ENCODE results near the gene FILIP1L.
A peak's percentile ranks its signal among the peaks of the same experiment; 100 is the strongest.
"Not testable (repeated sequence)": the region's sequence is repeated elsewhere in the genome, so short reads cannot be mapped to it uniquely, and the experiment has no call there.

The FILIP1L gene

DNA sequence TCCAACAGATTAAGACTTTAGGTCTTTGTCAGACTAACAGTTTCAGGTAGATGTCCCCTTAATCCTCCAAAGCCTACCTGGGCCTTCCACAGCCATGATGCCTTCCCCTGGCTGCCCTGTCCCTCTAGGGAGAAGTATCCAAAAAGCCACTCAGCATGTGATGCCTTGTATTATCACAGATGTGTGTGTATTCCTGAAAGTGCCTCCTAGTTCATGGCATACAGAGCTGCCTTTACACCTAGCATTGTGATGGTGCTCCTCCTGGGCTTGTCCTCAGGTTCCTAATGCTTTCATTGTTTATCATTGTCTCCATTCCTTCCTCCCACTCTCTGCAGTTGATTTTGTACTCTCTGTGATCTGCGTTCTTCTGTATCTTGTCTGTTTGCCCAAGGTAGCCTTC is 253.1 kb downstream of the FILIP1L start:
- no peak for DNase-seq

DNA sequence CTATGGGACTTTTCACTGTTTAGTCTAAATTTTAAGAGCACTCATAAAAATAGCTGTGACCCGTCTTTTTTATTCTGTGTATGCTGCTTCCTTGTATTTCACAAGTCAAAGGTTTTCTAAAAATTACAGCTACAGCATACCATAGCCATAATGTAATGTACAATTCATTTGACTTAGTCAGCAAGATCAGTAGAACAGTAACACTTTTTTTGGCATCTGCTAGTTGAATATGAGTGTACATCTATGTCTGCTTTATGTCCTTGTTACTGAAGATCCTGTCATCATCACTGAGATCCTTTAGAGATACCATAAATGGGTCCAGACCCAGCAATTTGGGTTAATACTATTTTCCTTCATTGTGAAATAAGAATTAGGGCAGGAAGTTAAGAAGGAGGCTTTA is 254.5 kb downstream of the FILIP1L start:
- DNase-seq, result no peak

DNA sequence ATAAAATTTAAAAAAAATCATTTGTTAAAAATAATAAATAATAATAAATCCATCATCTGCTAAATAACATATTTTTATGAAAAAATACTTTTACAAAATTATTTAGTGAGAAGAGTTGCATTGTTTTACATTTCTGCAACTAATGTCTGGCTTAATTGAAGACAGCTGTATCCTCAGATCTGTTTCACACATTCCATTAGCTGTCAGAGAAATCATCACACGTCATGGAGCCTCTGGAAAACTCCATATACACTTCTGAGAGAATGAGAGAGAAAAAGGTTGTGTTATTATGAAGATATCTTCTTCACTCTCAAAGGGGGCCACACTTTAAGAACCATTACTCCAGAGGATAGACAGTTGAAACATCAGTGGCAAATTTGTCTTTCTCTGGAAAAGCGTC is 255.8 kb downstream of the FILIP1L start:
- DNase-seq, result no peak

DNA sequence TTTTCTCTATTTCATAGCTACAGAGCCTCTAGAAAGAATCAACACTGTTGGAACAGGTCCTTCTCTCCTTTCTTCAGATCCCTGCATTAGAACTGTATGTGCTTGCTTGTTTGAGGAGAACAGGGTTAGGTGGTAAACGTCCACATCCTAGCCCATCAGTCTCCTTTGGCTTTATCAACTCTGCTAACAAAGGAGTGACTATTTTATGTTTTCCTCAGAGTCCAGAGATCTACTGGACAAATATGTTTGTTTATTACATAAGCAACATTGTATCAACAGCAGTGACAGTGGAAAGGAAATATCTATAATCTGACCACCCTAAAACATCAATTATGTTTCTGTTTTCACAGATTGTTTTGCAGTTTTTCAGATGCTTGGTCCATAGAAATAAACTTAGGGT is 257.0 kb downstream of the FILIP1L start:
- DNase-seq, result no peak

DNA sequence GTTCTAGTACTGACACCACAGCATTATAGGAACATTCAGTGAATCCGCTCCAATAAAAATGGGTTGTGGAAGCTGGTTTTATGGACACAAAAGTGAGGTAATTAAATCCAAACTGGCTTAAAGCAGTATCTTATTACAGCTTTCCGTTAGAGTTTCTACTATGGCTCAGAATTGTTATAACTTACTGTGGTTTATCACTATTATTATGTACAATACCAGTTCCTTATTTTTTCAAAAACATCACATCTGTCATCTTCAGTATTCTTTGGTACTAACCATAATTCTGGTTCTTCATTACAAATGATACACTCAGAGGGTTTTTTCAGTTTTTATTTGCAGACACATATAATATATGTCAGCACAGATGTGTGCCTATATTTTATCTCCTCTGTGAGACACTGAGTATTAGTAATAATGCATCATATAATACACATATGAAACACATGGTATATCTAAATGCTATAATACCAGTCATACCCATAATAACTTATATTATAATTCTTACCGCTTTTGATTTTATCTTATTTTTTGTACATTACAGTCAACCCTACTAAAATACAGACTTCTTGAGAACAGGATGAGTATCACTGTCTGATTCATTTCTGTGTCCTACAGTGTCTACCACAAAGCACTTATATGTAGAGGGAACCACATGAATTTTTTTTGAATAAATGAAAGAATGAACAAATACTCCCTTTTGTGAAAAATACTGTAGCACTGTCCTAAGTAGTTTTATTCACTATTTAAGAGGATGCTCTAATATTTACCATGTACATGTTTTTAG is 257.7 kb downstream of the FILIP1L start:
- DNase-seq, result no peak

DNA sequence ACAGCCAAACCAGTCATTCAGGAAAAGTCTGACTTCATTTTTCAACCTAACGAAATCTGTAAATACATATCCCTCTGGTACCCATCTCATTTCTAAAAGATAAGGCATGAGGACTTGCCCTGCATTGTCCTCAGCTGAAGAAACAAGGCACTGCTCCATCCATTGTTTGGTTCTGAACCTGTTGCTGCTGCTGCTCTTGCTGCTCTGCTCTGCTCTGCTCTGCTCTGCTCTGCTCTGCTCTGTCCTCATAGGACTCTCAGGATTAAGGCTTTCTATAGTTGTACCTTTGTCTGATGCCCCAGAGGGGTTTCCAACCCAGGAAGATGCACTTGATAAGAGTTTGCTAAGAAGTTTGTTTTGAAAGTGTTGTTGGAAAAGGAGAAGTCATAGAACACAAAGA is 258.4 kb downstream of the FILIP1L start:
- DNase-seq, result no peak

GRCh38 chr3:99854756-99855298 is 259.5 kb downstream of the FILIP1L start:
- DNase-seq, result no peak

DNA sequence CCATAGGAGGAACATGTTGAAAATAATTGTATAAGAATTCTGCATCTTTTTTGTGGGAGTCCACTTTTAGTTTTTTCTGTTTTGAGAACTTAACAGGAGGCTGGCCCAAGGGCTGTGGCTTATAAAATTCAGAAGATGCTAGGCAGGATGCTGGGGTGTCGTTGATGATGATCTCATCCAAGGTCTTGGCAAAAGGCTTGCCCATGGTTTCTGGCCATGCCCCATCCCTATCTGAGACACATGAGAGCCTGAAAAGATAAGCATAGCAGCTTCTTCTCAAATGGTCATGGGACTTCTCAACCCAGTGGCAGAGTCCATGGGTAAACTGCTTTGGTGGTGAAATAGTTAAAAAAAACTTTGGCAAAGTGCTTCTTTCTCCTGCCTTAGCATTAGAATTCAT is 261.4 kb downstream of the FILIP1L start:
- no peak for DNase-seq

DNA sequence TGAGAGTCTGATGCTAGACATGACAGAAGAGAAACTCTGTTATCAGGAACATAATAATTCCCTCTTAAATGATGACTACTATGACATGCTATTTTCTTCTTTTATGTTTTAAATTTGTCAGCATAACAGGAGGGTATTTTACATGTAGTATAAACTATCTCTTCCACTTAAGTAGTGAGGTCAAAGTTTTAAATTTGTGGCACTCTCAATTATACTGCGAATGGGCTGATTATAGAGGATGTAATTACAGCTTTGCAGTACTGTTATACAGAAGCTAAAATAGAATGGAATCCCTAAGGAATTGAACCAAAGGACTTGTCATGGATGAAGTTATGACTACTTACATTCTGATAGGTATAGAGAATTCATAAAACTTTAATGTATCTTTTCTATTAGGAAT is 262.3 kb downstream of the FILIP1L start:
- DNase-seq, result no peak

GRCh38 chr3:99850608-99851007 is 263.7 kb downstream of the FILIP1L start:
- DNase-seq, result no peak

DNA sequence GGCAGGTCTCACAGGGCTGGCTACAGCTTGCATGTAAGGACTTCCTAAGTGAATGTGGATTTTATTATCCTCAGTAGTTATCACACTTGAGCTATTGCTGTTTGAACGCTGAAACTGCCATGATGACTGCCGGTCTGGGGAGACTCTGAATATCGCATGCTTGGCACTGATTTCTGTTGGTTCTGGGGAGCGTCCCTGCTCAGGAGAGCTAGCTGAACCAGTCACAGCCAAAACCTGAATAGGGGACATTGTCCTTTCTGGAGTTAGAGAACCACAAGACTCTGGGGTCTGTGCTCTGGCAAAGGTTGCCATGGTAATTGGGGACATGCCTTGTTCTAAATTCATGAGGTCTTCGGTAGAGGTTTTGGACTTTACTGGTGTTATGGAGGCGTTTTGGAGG is 265.9 kb downstream of the FILIP1L start:
- DNase-seq, result no peak

- no peak for DNase-seq
Measured at GRCh38 chr3:99846477-99847160, 267.7 kb downstream of the FILIP1L start.

GRCh38 chr3:99845999-99846398 is 268.3 kb downstream of the FILIP1L start:
- no peak for DNase-seq

DNA sequence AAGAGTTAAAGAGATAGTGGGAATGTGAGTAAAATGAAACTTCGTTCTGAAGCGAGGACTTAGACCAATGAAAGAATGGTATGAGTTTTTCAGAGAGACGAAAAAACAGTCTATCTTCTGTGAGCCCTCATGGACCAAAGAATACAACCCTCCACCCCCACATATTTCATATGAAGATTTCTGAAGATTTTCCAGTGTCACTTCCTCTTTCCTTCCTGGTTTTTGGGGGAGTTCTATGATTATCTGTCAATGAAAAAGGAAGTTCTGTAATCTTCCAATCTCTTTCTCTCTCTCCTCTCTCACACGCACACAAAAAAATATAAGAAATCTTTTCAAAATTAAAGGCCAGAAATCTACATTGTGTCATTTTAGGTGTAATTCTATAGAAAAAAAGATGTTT is 269.0 kb downstream of the FILIP1L start:
- DNase-seq, result no peak

DNA sequence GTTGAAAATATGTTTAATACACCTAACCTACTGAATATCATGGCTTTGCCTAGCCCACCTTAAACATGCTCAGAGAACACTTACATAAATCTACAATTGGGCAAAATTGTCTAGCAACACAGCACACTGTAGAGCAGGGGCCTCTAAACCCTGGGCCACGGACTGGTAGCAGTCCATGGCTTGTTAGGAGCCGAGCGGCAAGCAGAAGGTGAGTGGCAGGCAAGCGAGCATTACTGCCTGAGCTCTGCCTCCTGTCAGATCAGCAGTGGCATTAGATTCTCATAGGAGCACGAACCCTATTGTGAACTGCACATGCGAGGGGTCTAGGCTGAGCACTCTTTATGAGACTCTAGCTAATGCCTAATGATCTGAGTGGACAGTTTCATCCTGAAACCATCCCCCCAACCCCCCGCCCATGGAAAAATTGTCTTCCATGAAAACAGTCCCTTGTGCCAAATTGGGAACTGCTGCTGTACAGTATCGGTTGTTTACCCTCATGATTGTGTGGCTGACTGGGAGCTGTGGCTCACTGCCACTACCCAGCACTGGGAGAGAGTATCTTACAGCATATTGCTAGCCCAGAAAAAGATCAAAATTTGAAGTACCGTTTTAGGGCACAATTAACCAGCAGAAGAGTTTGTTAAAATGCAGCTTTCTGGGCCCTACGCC is 270.6 kb downstream of the FILIP1L start:
- DNase-seq, result no peak

DNA sequence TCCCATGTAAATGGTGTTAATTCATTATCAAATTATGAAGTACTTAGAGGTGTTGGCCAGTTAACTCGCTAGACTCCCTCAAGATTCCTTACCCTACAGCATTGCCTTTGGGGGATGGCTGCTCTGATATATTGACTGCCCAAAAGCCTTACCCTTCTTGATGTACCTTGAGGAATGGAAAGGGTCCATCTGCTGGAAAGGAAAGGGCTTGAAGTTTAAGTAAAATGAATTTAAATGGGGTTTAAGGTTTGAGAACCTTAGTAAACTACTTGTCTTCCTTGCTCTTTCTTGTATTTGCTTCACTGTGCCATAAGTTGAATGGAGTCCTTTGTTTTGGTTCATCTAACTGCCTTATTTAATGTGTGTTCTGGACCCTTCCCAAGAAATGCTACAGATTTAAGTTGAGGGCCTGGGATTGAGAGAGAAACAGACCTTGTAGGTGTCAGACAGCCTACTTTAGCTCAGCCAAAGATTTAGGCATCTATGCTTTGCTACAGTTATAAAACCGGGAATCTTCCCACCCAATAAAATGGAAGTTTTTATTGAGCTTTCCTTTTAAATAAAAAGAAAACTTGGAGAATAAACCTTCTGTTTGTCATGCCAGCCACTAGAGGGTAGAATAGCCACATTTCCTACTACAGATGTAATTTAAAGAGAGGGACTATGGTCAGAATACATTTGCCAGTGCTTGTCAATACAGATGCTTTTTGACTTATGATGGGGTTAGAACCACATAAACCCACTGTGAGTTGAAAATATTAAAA is 271.3 kb downstream of the FILIP1L start:
- DNase-seq, result peak in 1 of 2 donors; percentile 73

DNA sequence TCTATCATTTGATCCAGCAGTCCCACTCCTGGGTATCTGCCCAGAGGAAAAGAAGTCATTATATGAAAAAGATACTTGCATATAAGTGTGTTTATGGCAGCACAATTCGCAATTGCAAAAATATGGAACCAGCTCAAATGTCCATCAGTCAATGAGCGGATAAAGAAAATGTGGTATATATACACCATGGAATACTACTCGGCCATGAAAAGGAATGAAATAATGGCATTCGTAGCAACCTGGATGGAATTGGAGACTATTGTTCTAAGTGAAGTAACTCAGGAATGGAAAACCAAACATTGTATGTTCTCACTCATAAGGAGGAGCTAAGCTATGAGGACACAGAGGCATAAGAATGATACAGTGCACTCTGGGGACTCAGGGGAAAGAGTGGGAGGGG is 272.4 kb downstream of the FILIP1L start:
- DNase-seq, result not testable (repeated sequence)

DNA sequence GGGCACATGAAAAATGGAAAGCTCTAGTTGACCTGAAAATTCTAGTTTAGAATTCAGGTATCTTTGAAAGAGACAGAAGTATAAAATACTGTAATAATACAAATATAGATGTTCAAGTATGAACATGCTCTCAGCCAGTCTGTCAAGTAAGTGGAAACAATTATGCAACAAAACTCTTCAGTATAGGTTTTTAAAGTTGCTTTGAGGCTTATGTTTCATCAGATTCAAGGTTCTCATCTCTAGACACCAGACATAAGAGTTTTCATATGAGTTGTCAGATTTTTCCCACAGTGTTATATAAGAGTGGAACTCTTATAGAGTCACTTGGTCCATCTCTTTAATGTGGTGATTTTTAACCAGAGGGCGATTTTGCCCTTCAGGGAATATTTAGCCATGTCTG is 274.7 kb downstream of the FILIP1L start:
- DNase-seq, result no peak

DNA sequence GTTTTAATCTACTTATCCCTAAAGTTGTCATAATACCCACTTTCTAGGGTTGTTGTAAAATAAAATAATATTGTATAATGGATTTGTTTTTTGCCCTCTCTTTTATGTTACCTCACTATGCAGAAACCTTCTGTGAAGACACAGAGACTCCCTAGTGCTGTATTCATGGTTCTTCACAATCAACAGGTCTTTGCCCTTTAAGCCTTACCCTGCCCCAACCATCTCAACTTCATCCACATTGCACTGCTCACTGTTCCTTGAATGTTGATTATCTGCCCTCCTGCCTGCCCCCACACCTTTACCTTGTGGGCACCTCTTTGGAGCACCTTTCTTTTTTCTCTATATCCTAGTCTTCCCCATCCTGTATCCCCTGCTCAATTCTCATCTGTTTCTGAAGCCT is 275.5 kb downstream of the FILIP1L start:
- DNase-seq, result no peak

GRCh38 chr3:99837715-99838114 is 276.6 kb downstream of the FILIP1L start:
- DNase-seq, result no peak

GRCh38 chr3:99836681-99837080 is 277.6 kb downstream of the FILIP1L start:
- DNase-seq, result no peak

GRCh38 chr3:99834211-99834957 is 279.9 kb downstream of the FILIP1L start:
- no peak for DNase-seq

Measured in hippocampal formation (tissue), 2 donors.